ENCODE data around the gene TMEM187.

TMEM187 gene

GRCh38 chrX:154013614-154014360 is 41.2 kb downstream of the TMEM187 start:
- Histone ChIP-seq H3K4me1 (ENCODE audit: control insufficient read depth, insufficient read depth, low read length) (no peaks in the 10 kb centered on the region), H3K27me3 (ENCODE audit: control insufficient read depth, insufficient read depth, low read length, poor library complexity, severe bottlenecking) (no peaks in the 10 kb centered on the region), H3K4me3 (ENCODE audit: insufficient read depth, low read depth, low read length) (no peak overlapping the region), H3K27ac (ENCODE audit: insufficient read depth, low read depth, low read length, poor library complexity, severe bottlenecking) (no peak overlapping the region), H3K36me3 (ENCODE audit: control insufficient read depth, insufficient read depth, low read length) (no peaks in the 10 kb centered on the region), H3K9me3 (ENCODE audit: control insufficient read depth, low read length) (no peaks in the 10 kb centered on the region)
- WGBS, 2 experiments, result 58 to 67% methylated on average over 19 to 20 of the region's 20 CpGs

- 88% methylated on average over 24 of the region's 24 CpGs for WGBS, 2 experiments
- H3K36me3 ChIP-seq (ENCODE audit: control insufficient read depth, insufficient read depth, low read length), result no peaks in the 10 kb centered on the region
Observed at GRCh38 chrX:154014429-154015380, 42.2 kb downstream of the TMEM187 start.

DNA sequence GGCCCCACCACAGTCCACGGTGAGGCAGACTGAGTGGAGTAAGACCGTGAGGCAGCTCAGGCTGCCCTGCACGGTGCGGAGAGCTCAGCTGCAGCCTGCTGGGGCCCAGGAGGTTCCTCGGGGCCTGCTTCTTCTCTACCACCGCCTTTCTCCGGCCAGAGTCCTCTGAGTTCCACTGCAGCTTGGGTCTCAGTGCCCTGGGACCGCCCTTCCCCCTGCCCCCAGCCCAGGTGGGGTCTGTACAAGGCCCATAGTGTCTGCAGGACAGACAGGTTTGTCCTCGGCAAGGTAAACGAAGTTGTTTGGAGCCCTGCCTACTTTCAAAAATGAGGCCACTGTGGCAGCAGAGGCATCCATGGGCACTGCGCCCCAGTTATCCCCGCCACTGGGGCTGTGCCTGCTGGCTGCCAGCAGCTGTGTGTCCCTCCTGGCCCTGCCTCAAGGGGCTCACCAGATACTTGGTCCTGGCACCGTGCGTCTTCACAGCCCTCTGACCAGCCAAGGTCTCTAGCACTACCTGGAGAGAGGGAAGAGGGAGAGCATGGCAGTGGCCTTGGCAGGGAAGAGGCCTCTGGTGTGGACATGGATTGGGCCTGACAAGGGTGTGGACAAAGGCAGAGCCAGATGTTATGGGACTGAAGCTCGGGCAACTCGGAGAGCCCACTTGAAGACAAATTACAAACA is 43.2 kb downstream of the TMEM187 start:
- Histone ChIP-seq H3K9me3 (ENCODE audit: control insufficient read depth, low read length) (no peaks in the 10 kb centered on the region), H3K4me3 (ENCODE audit: insufficient read depth, low read depth, low read length) (no peak overlapping the region), H3K36me3 (ENCODE audit: control insufficient read depth, insufficient read depth, low read length) (no peaks in the 10 kb centered on the region), H3K4me1 (ENCODE audit: control insufficient read depth, insufficient read depth, low read length) (peaks cover 3% of the 10 kb centered on the region), H3K27ac (ENCODE audit: insufficient read depth, low read depth, low read length, poor library complexity, severe bottlenecking) (no peak overlapping the region), H3K27me3 (ENCODE audit: control insufficient read depth, insufficient read depth, low read length, poor library complexity, severe bottlenecking) (no peaks in the 10 kb centered on the region)
- WGBS, 2 experiments, result 80 to 85% methylated on average over 16 of the region's 16 CpGs

More at GRCh38 chrX:154014429-154015380, 42.2 kb downstream of the TMEM187 start:
- no peak overlapping the region for H3K27ac ChIP-seq (ENCODE audit: insufficient read depth, low read depth, low read length, poor library complexity, severe bottlenecking)
- H3K9me3 ChIP-seq (ENCODE audit: control insufficient read depth, low read length), result no peaks in the 10 kb centered on the region
- no peaks in the 10 kb centered on the region for H3K27me3 ChIP-seq (ENCODE audit: control insufficient read depth, insufficient read depth, low read length, poor library complexity, severe bottlenecking)
- H3K4me1 ChIP-seq (ENCODE audit: control insufficient read depth, insufficient read depth, low read length), result no peaks in the 10 kb centered on the region
- H3K4me3 ChIP-seq (ENCODE audit: insufficient read depth, low read depth, low read length), result no peak overlapping the region

DNA sequence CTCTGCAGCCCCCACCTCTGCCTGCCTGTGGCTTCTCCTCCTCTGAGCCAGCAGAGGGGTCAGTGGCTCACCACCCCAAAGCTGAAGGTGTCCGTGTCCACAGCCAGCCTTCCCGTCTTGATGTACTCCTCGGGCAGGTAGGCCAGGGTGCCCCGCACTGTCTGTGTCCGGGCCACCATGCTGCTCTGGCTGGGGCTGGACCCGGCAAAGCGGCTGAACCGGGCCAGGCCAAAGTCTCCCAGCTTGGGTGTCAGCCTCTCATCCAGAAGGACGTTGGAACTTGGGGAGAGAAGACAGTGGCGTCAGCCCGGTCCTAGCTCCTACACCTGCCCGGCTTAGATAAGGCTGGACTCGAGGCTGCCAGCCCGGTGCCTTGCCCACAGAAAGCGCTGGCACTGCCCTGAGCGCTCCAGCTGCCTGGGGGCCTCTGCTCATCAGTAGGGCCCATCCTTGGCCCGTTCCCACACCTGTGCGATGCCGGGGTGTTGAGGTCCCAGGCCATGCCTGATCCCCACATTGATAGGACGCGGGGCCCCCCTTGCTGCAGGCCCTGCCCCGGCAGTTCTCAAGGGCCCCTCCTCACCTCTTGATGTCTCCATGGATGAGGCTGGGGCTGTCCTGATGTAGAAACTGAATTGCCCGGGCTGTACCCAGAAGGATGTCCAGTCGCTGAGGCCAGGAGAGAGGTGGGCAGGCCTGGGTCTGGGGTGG is 44.0 kb downstream of the TMEM187 start:
- no peak overlapping the region for H3K4me3 ChIP-seq (ENCODE audit: insufficient read depth, low read depth, low read length)
- H3K4me1 ChIP-seq (ENCODE audit: control insufficient read depth, insufficient read depth, low read length), result peaks cover 6% of the 10 kb centered on the region
- no peak overlapping the region for H3K27ac ChIP-seq (ENCODE audit: insufficient read depth, low read depth, low read length, poor library complexity, severe bottlenecking)
- 94 to 95% methylated on average over 24 of the region's 24 CpGs for WGBS, 2 experiments
- H3K9me3 ChIP-seq (ENCODE audit: control insufficient read depth, low read length), result no peaks in the 10 kb centered on the region
- no peaks in the 10 kb centered on the region for H3K27me3 ChIP-seq (ENCODE audit: control insufficient read depth, insufficient read depth, low read length, poor library complexity, severe bottlenecking)
- H3K36me3 ChIP-seq (ENCODE audit: control insufficient read depth, insufficient read depth, low read length), result no peaks in the 10 kb centered on the region

- 95 to 96% methylated on average over 26 of the region's 26 CpGs for WGBS, 2 experiments
- no peak overlapping the region for H3K4me3 ChIP-seq (ENCODE audit: insufficient read depth, low read depth, low read length)
- H3K4me1 ChIP-seq (ENCODE audit: control insufficient read depth, insufficient read depth, low read length), result peaks cover 16% of the 10 kb centered on the region
- no peak overlapping the region for H3K27ac ChIP-seq (ENCODE audit: insufficient read depth, low read depth, low read length, poor library complexity, severe bottlenecking)
- H3K36me3 ChIP-seq (ENCODE audit: control insufficient read depth, insufficient read depth, low read length), result no peaks in the 10 kb centered on the region
- no peaks in the 10 kb centered on the region for H3K9me3 ChIP-seq (ENCODE audit: control insufficient read depth, low read length)
- no peaks in the 10 kb centered on the region for H3K27me3 ChIP-seq (ENCODE audit: control insufficient read depth, insufficient read depth, low read length, poor library complexity, severe bottlenecking)
Observed at GRCh38 chrX:154017766-154018517, 45.4 kb downstream of the TMEM187 start.

GRCh38 chrX:154018518-154019060 is 46.0 kb downstream of the TMEM187 start:
- Histone ChIP-seq H3K27ac (ENCODE audit: insufficient read depth, low read depth, low read length, poor library complexity, severe bottlenecking) (no peak overlapping the region), H3K4me3 (ENCODE audit: insufficient read depth, low read depth, low read length) (peak overlapping the region; percentile 29), H3K4me1 (ENCODE audit: control insufficient read depth, insufficient read depth, low read length) (peaks cover 17% of the 10 kb centered on the region), H3K9me3 (ENCODE audit: control insufficient read depth, low read length) (no peaks in the 10 kb centered on the region), H3K36me3 (ENCODE audit: control insufficient read depth, insufficient read depth, low read length) (no peaks in the 10 kb centered on the region), H3K27me3 (ENCODE audit: control insufficient read depth, insufficient read depth, low read length, poor library complexity, severe bottlenecking) (no peaks in the 10 kb centered on the region)
- WGBS, 2 experiments, result 89 to 92% methylated on average over 14 to 15 of the region's 15 CpGs

DNA sequence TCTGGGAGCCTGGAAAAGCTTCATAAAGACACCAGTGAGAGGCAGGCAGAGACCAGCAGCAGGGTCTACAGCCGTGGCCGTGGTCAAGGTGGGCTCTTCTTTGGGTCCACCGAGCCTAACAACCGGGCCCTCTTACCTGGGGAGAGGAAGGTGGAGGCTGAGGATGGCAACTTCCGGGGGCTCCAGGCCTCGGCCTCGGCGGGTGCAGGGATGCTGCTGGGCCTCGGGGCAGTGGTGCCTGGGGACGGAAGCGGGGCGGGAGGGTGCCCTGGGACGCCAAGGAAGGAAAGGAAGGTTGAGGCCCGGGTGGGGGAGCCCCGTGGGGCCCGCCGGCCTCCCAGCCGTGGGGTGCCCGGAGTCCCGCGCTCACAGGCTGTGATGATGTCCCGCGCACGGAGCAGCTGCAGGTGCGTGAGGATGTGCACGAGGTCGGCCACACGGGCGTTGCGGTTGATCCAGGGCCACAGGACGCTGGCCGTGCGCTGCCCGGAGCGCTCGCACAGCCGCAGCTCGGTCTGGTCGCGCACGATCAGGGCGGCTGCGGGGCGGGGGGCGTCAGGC is 46.6 kb downstream of the TMEM187 start:
- Histone ChIP-seq H3K4me1 (ENCODE audit: control insufficient read depth, insufficient read depth, low read length) (peaks cover 17% of the 10 kb centered on the region), H3K9me3 (ENCODE audit: control insufficient read depth, low read length) (no peaks in the 10 kb centered on the region), H3K27ac (ENCODE audit: insufficient read depth, low read depth, low read length, poor library complexity, severe bottlenecking) (no peak overlapping the region), H3K4me3 (ENCODE audit: insufficient read depth, low read depth, low read length) (peak overlapping the region; percentile 29), H3K36me3 (ENCODE audit: control insufficient read depth, insufficient read depth, low read length) (no peaks in the 10 kb centered on the region), H3K27me3 (ENCODE audit: control insufficient read depth, insufficient read depth, low read length, poor library complexity, severe bottlenecking) (no peaks in the 10 kb centered on the region)
- WGBS, 2 experiments, result 48 to 57% methylated on average over 45 of the region's 45 CpGs

DNA sequence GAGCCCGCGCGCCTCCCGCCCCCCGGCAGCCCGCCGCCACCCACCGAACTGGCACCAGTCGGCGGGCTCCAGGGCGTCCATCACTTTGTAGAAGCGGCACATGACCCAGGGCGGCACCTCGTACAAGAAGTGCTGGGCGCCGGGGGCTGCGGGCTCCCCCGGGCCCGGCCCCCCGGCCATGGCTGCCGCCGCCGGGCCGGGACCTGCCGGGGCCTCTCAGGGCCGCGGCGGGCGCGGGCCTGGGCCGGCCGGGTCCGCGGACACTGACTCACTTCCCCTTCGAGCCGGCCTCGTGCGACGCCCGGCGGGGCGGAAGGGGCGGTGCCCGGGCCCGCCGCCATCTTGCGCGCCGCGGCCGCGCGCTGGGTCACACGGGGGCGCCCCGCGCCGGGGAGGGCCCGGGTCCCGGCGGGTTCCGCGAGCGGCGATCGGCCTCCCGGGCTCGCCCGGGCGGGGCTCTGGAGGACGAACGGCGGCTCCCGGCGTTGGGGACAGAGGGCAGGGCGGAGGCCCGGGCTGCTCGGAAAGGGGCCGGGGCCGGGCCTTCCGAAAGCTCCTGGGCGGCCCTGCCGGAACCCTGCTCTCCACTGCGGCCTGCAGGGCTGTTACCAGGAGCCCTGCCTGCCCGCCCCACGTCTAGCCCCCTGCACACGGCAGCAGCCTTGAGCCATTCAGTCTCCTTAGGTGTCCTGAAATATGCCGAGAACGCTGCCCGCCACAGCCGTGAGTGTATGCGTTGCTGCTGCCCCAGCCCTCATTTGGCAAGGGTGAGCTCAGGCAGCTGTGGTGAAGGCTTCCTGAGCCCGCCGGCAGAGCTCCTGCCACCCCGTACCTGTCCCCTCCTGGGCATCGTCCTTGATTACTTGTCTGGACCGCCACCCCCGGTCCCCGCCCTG is 47.3 kb downstream of the TMEM187 start, which contains the start of gene IRAK1:
TSS of gene IRAK1 (minus strand) at position 270 of the 896 bp plus-strand sequence. CDS start at position 180, 90 bp downstream.
- peak within 1 kb of the TSS; percentile 39 for H3K4me3 ChIP-seq (ENCODE audit: insufficient read depth, low read depth, low read length)
- WGBS, 2 experiments, result 11% methylated on average over 99 of the region's 99 CpGs
- H3K27ac ChIP-seq (ENCODE audit: insufficient read depth, low read depth, low read length, poor library complexity, severe bottlenecking), result peak within 1 kb of the TSS; percentile 50
- H3K9me3 ChIP-seq (ENCODE audit: control insufficient read depth, low read length), result no peaks in the 10 kb centered on the region
- H3K36me3 ChIP-seq (ENCODE audit: control insufficient read depth, insufficient read depth, low read length), result no peaks in the 10 kb centered on the region
- peaks cover 17% of the 10 kb centered on the region for H3K4me1 ChIP-seq (ENCODE audit: control insufficient read depth, insufficient read depth, low read length)
- no peaks in the 10 kb centered on the region for H3K27me3 ChIP-seq (ENCODE audit: control insufficient read depth, insufficient read depth, low read length, poor library complexity, severe bottlenecking)

Data from ectodermal cell (in vitro differentiated cells).